ENCODE data around the gene OXCT2. TPM values are rescaled to one million over a fixed set of nuclear protein-coding genes. Genes with fewer than 3 reads are reported as not detected.
"Not testable (repeated sequence)": the region's sequence is repeated elsewhere in the genome, so short reads cannot be mapped to it uniquely, and the experiment has no call there.

The OXCT2 gene
- total and polyA plus RNA-seq, 2 experiments from 2014 or later, result 0.69 to 3.5 TPM

DNA sequence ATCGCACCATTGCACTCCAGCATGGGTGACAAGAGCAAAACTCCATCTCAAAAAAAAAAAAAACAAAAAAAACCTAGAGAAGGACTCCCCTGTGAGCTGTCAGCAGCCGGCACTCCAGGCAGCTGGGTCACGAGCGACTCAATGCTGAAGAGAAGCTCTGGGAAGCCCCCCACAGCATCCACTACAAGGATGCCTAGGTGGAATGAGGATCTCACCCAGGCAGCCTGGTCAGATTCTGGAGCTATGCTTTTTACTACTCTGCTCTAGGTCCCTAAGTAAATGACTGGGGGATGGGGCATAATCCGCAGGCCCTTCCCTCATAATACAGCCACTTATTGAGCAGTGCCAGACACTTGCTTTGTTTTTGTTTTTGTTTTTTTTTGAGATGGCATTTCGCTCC lies 11.0 kb upstream of the OXCT2 start:
- no peak for TF ChIP-seq EZH2phosphoT487 (IDR thresholded peaks at IDR 0.05; ENCODE audit: insufficient read depth, low read depth)
- TF ChIP-seq EZH2 (IDR thresholded peaks at IDR 0.05; ENCODE audit: insufficient read depth, poor library complexity, severe bottlenecking), result no peak
- no peaks in the 10 kb centered on the region for H3K4me1 ChIP-seq (ENCODE audit: insufficient read depth)
- DNase-seq, result no peak
- H3K9ac ChIP-seq, result no peak overlapping the region
- no peaks in the 10 kb centered on the region for H3K36me3 ChIP-seq (ENCODE audit: low read depth)
- no peak overlapping the region for H3K27ac ChIP-seq
- no peaks in the 10 kb centered on the region for H3K9me3 ChIP-seq (ENCODE audit: low read depth)
- H3K4me3 ChIP-seq, result no peak overlapping the region
- H4K20me1 ChIP-seq (ENCODE audit: insufficient read depth), result no peaks in the 10 kb centered on the region
- H3F3A ChIP-seq (ENCODE audit: insufficient read depth), result no peaks in the 10 kb centered on the region
- 60 to 63% methylated on average over 6 of the region's 6 CpGs for WGBS, 2 experiments (ENCODE audit: low coverage in 1 of 2, low lambda C conversion rate in 2 of 2, missing lambda C conversion rate in 2 of 2)
- in situ Hi-C loops (cut with MboI), result no loop called here
- H2AFZ ChIP-seq, result no peak overlapping the region
- peaks cover 19% of the 10 kb centered on the region for H3K27me3 ChIP-seq (replicated peaks; ENCODE audit: insufficient read depth)
- no peak overlapping the region for H3K4me2 ChIP-seq (ENCODE audit: unreplicated experiment)
- no peaks in the 10 kb centered on the region for H3K9me2 ChIP-seq (ENCODE audit: insufficient read depth)
- H3K79me2 ChIP-seq (ENCODE audit: insufficient read depth), result no peaks in the 10 kb centered on the region

DNA sequence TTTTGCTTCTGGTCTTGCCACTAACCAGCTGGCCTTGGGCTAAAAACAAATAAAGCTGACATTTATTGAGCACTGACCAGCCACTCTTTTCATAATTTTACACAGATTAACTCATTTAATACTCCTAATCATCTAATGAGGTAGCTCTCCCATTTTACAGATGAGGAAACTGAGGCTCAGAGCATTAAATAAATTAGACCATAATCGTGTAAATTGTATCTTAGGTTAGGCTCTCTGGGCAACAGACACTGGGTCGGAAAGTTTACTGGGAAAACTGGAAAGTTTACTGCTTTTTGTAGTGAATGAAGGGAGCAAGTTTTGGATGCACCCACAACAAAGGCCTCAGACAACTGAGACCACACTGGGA lies 10.2 kb upstream of the OXCT2 start:
- no peaks in the 10 kb centered on the region for H3K9me2 ChIP-seq (ENCODE audit: insufficient read depth)
- H3K36me3 ChIP-seq (ENCODE audit: low read depth), result no peaks in the 10 kb centered on the region
- H3K9ac ChIP-seq, result no peak overlapping the region
- H4K20me1 ChIP-seq (ENCODE audit: insufficient read depth), result no peaks in the 10 kb centered on the region
- TF ChIP-seq EZH2 (IDR thresholded peaks at IDR 0.05; ENCODE audit: insufficient read depth, poor library complexity, severe bottlenecking) (no peak), EZH2phosphoT487 (IDR thresholded peaks at IDR 0.05; ENCODE audit: insufficient read depth, low read depth) (no peak)
- DNase-seq, result no peak
- H2AFZ ChIP-seq, result no peak overlapping the region
- peaks cover 22% of the 10 kb centered on the region for H3K27me3 ChIP-seq (replicated peaks; ENCODE audit: insufficient read depth)
- no peak overlapping the region for H3K4me3 ChIP-seq
- H3K4me2 ChIP-seq (ENCODE audit: unreplicated experiment), result no peak overlapping the region
- H3K9me3 ChIP-seq (ENCODE audit: low read depth), result no peaks in the 10 kb centered on the region
- H3K79me2 ChIP-seq (ENCODE audit: insufficient read depth), result no peaks in the 10 kb centered on the region
- H3K27ac ChIP-seq, result no peak overlapping the region
- in situ Hi-C loops (cut with MboI), result no loop called here
- H3K4me1 ChIP-seq (ENCODE audit: insufficient read depth), result no peaks in the 10 kb centered on the region
- no peaks in the 10 kb centered on the region for H3F3A ChIP-seq (ENCODE audit: insufficient read depth)
- 45 to 48% methylated on average over 2 of the region's 2 CpGs for WGBS, 2 experiments (ENCODE audit: low coverage in 1 of 2, low lambda C conversion rate in 2 of 2, missing lambda C conversion rate in 2 of 2)

- no peaks in the 10 kb centered on the region for H3K9me2 ChIP-seq (ENCODE audit: insufficient read depth)
- no peak overlapping the region for H3K27ac ChIP-seq
- no peaks in the 10 kb centered on the region for H4K20me1 ChIP-seq (ENCODE audit: insufficient read depth)
- no peaks in the 10 kb centered on the region for H3K36me3 ChIP-seq (ENCODE audit: low read depth)
- no peaks in the 10 kb centered on the region for H3F3A ChIP-seq (ENCODE audit: insufficient read depth)
- no peak for TF ChIP-seq EZH2 (IDR thresholded peaks at IDR 0.05; ENCODE audit: insufficient read depth, poor library complexity, severe bottlenecking)
- no peak for TF ChIP-seq EZH2phosphoT487 (IDR thresholded peaks at IDR 0.05; ENCODE audit: insufficient read depth, low read depth)
- no peaks in the 10 kb centered on the region for H3K79me2 ChIP-seq (ENCODE audit: insufficient read depth)
- H3K4me1 ChIP-seq (ENCODE audit: insufficient read depth), result no peaks in the 10 kb centered on the region
- DNase-seq, result no peak
- peaks cover 22% of the 10 kb centered on the region for H3K27me3 ChIP-seq (replicated peaks; ENCODE audit: insufficient read depth)
- 69 to 75% methylated on average over 5 of the region's 5 CpGs for WGBS, 2 experiments (ENCODE audit: low coverage in 1 of 2, low lambda C conversion rate in 2 of 2, missing lambda C conversion rate in 2 of 2)
- no peak overlapping the region for H3K4me3 ChIP-seq
- H3K4me2 ChIP-seq (ENCODE audit: unreplicated experiment), result no peak overlapping the region
- H3K9me3 ChIP-seq (ENCODE audit: low read depth), result no peaks in the 10 kb centered on the region
- H3K9ac ChIP-seq, result no peak overlapping the region
- in situ Hi-C loops (cut with MboI), result no loop called here
- H2AFZ ChIP-seq, result no peak overlapping the region
These were observed 8.7 kb upstream of the OXCT2 start for GRCh38 chr1:39779821-39780220.

DNA sequence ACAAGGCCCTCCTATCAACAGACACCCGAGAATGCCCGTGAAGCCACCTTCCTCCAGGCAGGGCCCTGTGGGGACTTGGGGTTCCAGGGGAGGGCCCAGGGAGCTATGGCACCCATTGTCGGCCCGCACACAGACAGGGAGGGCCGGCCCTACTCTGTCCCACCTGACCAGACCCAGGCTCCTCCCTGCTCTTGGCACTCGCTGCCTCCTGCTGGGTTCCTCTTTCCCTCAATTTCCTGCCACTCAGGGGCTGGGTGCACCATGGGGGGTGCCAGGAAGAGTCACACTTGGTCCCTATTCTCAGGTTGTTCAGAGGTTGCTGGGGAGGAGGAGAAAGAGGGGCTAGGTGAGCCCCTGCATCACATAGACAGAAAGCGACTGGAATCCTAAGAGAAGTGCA lies 8.0 kb upstream of the OXCT2 start:
- Histone ChIP-seq H3K9ac (no peak overlapping the region), H3K4me1 (ENCODE audit: insufficient read depth) (no peaks in the 10 kb centered on the region), H3F3A (ENCODE audit: insufficient read depth) (no peaks in the 10 kb centered on the region), H3K27me3 (replicated peaks; ENCODE audit: insufficient read depth) (peaks cover 22% of the 10 kb centered on the region), H3K4me3 (no peak overlapping the region), H3K36me3 (ENCODE audit: low read depth) (no peaks in the 10 kb centered on the region), H4K20me1 (ENCODE audit: insufficient read depth) (no peaks in the 10 kb centered on the region), H3K9me2 (ENCODE audit: insufficient read depth) (no peaks in the 10 kb centered on the region), H3K79me2 (ENCODE audit: insufficient read depth) (no peaks in the 10 kb centered on the region), H3K4me2 (ENCODE audit: unreplicated experiment) (no peak overlapping the region), H3K9me3 (ENCODE audit: low read depth) (no peaks in the 10 kb centered on the region), H2AFZ (no peak overlapping the region), H3K27ac (no peak overlapping the region)
- in situ Hi-C loops (cut with MboI), result no loop called here
- no peak for DNase-seq
- WGBS, 2 experiments (ENCODE audit: low coverage in 1 of 2, low lambda C conversion rate in 2 of 2, missing lambda C conversion rate in 2 of 2), result 89 to 95% methylated on average over 7 of the region's 7 CpGs
- TF ChIP-seq EZH2 (IDR thresholded peaks at IDR 0.05; ENCODE audit: insufficient read depth, poor library complexity, severe bottlenecking), result no peak
- no peak for TF ChIP-seq EZH2phosphoT487 (IDR thresholded peaks at IDR 0.05; ENCODE audit: insufficient read depth, low read depth)

DNA sequence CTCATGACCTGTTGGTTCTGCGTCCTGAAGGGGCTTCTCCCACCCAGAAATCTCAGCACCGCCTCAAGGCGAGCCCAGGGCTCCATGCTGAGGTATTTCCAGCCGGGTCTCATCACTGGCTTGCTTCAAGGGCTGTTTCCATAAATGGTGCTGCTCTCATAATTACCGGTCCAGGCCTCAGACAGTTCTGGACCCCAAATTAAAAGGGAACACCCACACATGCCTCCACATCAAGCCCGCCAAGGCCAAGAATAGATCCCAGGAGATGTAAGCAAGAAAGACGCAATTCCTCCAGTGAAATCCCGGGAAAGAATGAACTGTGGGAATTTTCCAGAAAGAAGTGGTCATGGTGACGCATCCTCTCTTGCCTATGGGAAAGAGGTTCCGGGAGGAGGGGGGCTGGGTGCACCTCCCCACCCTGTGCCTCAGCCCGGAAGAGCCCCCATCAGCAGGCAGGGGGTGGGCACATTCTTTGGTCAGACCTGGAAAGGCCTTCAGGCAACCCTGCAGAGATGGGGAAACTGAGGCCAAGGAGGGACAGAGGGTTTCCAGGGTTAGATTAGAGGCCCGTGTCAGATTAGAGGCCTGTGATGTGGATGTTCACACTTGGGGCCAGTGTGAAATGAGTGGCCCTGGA lies 7.4 kb upstream of the OXCT2 start:
- H3K27ac ChIP-seq; H3K9me2 ChIP-seq (ENCODE audit: insufficient read depth); in situ Hi-C loops (cut with MboI); H2AFZ ChIP-seq; H4K20me1 ChIP-seq (ENCODE audit: insufficient read depth); H3K9me3 ChIP-seq (ENCODE audit: low read depth); H3K4me3 ChIP-seq; H3K4me1 ChIP-seq (ENCODE audit: insufficient read depth); H3K36me3 ChIP-seq (ENCODE audit: low read depth); H3K4me2 ChIP-seq (ENCODE audit: unreplicated experiment); H3K9ac ChIP-seq; H3F3A ChIP-seq (ENCODE audit: insufficient read depth); DNase-seq; H3K79me2 ChIP-seq (ENCODE audit: insufficient read depth): not testable (repeated sequence)
- peaks cover 22% of the 10 kb centered on the region for H3K27me3 ChIP-seq (replicated peaks; ENCODE audit: insufficient read depth)
- WGBS, 2 experiments (ENCODE audit: low coverage in 1 of 2, low lambda C conversion rate in 2 of 2, missing lambda C conversion rate in 2 of 2), result 57% methylated on average over 10 to 12 of the region's 12 CpGs

GRCh38 chr1:39777896-39778295 lies 6.7 kb upstream of the OXCT2 start:
- H3K27ac ChIP-seq; H3F3A ChIP-seq (ENCODE audit: insufficient read depth); H3K4me1 ChIP-seq (ENCODE audit: insufficient read depth); H3K9me3 ChIP-seq (ENCODE audit: low read depth); H3K4me3 ChIP-seq; H2AFZ ChIP-seq; H3K36me3 ChIP-seq (ENCODE audit: low read depth); DNase-seq; H4K20me1 ChIP-seq (ENCODE audit: insufficient read depth); H3K9ac ChIP-seq; in situ Hi-C loops (cut with MboI); H3K9me2 ChIP-seq (ENCODE audit: insufficient read depth); H3K79me2 ChIP-seq (ENCODE audit: insufficient read depth); H3K4me2 ChIP-seq (ENCODE audit: unreplicated experiment): not testable (repeated sequence)
- peaks cover 19% of the 10 kb centered on the region for H3K27me3 ChIP-seq (replicated peaks; ENCODE audit: insufficient read depth)
- 71 to 84% methylated on average over 11 to 14 of the region's 17 CpGs for WGBS, 2 experiments (ENCODE audit: low coverage in 1 of 2, low lambda C conversion rate in 2 of 2, missing lambda C conversion rate in 2 of 2)
